SKM-1 (cell line): ENCODE results near the gene XPO1.
"Not testable (repeated sequence)": the region's sequence is repeated elsewhere in the genome, so short reads cannot be mapped to it uniquely, and the experiment has no call there.

ENCODE experiments used
- DNase-seq: peaks from one replicate; lab custom pipeline; 2025; ENCODE audit not compliant: unreplicated experiment; lab: John Stamatoyannopoulos, UW

Gene XPO1

GRCh38 chr2:61538200-61538919, at the start of gene XPO1:
Gene XPO1 (minus strand): TSS chr2:61538356. CDS start chr2:61533897, 4,459 bp downstream.
- DNase-seq: peak; percentile 100

DNA sequence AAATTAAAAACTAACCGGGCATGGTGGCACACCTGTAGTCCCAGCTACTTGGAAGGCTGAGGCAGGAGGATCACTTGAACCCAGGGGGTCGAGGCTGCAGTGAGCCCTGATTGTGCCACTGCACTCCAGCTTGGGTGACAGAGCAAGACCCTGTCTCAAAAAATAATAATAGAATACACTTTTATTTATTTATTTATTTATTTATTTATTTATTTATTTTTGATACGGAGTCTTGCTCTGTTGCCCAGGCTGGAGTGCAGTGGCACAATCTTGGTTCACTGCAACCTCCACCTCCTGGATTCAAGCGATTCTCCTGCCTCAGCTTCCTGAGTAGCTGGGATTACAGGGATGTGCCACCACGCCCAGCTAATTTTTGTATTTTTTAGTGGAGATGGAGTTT, 48.8 kb upstream of the XPO1 start:
- DNase-seq: not testable (repeated sequence)

- DNase-seq: no peak
These were observed 47.2 kb upstream of the XPO1 start for GRCh38 chr2:61585383-61585782.

DNA sequence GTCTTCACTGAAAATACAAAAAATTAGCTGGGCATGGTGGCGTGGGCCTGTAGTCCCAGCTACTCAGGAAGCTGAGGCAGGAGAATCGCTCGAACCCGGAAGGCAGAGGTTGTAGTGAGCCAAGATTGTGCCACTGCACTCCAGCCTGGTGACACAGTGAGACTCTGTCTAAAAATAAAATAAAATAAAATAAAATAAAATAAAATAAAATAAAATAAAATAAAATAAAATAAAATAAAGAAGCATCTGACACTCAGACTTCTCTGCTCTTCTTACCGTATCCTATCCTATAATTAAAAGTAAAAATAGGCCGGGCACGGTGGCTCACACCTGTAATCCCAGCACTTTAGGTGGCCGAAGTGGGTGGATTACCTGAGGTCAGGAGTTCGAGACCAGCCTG, 46.2 kb upstream of the XPO1 start:
- not testable (repeated sequence) for DNase-seq

DNA sequence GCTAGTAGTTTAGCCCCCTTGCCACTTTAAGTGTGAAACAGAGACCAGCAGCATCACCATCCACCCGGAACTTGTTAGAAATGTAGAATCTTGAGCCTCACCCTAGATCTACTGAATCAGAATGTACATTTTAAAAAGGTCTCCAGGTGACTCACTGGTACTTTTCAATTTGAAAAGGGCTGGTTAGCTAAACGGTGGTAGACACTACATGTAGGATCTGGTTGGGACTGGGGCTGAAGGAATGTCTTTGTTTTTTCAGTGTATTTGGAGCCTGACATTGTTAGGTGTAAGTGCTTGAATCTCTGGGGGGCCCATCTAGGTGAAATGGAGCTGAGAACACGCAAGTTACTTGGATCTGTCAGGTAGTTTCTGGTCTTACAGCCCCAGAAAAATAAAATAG, 44.0 kb upstream of the XPO1 start:
- DNase-seq: no peak

- no peak for DNase-seq
These were observed 43.6 kb upstream of the XPO1 start for GRCh38 chr2:61581716-61582115.

DNA sequence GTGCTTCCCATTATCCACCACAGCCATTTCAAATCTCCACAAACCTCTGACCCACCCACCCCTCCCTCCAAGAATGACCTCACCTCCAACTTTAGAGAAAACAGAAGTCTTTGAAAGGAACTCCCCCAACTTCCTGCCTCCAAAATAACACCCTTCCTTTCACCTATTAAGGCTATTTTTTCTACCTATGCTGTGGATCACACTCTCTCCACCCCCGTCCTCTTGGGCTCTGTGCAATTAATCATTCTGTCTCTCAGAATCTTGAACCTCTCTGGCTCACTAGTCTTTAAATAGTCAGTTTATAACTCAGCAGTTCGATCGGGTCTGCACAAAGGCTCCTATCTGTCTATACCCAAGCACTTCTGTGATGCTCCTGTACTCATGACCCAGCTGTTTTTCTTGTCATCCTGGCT, 37.3 kb upstream of the XPO1 start:
- peak; percentile 55 for DNase-seq

- no peak for DNase-seq
These were observed 28.4 kb upstream of the XPO1 start for GRCh38 chr2:61566566-61566965.

DNA sequence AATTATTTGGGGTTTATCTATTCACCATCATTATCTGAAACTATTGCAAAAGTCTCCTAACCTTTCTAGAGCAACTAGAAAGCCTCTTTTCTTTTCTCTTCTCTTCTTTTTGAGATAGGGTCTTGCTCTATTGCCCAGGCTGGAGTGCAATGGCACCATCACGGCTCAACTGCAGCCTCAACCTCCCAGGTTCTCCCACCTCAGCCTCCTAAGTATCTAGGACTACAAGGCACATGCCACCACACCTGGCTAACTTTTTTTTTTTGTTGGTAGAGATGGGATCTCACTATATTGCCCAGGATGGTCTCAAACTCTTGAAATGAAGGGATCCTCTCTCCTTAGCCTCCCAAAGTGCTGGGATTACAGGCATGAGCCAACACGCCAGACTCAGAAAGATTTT, 24.5 kb upstream of the XPO1 start:
- no peak for DNase-seq

DNA sequence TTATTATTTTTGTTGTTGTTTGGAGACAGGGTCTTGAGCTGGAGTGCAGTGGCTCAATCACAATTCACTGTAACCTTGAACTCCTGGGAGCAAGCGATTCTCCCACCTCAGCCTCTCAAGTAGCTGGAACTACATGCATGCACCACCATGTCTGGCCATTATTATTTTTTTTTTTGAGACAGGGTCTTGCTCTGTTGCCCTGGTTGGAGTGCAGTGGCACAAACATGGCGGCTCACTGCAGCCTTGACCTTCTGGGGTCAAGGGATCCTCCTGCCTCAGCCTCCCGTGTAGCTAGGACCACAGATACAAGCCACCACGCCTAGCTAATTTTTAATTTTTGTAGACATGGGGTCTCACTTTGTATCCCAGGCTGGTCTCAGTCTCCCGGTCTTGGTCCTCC, 20.0 kb upstream of the XPO1 start:
- no peak for DNase-seq

DNA sequence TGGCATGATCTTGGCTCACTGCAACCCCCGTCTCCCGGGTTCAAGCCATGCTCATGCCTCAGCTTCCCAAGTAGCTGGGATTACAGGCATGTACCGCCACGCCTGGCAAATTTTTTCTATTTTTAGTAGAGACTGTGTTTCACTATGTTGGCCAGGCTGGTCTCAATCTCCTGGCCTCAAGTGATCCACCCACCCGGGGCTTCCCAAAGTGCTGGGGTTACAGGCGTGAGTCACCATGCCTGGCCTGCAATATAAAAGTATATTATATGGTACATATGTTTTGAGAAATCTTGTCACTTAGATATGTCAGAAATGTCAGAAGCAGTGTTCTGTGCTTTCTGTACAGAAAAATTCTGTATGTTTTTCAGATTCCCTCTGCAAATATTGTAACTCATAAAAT, 19.2 kb upstream of the XPO1 start:
- no peak for DNase-seq

DNA sequence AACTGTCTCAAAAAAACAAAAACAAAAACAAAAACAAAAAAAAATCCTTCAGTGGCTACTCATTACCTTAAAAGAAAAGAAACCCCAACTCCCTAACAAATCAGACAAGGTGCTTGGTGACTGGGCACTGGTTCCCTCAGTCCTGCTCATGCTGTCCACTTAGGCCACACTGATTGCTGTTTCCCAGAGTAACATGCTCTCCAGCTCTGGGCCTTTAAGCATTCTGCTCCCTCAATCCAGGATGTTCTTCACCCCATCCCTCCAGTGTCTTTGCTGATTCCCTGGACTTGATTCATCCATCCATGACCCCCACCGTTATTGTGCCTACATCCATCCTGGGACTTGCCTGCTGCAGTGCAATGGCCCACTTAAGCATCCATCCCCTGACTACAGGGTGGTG, 16.4 kb upstream of the XPO1 start:
- DNase-seq: no peak

DNA sequence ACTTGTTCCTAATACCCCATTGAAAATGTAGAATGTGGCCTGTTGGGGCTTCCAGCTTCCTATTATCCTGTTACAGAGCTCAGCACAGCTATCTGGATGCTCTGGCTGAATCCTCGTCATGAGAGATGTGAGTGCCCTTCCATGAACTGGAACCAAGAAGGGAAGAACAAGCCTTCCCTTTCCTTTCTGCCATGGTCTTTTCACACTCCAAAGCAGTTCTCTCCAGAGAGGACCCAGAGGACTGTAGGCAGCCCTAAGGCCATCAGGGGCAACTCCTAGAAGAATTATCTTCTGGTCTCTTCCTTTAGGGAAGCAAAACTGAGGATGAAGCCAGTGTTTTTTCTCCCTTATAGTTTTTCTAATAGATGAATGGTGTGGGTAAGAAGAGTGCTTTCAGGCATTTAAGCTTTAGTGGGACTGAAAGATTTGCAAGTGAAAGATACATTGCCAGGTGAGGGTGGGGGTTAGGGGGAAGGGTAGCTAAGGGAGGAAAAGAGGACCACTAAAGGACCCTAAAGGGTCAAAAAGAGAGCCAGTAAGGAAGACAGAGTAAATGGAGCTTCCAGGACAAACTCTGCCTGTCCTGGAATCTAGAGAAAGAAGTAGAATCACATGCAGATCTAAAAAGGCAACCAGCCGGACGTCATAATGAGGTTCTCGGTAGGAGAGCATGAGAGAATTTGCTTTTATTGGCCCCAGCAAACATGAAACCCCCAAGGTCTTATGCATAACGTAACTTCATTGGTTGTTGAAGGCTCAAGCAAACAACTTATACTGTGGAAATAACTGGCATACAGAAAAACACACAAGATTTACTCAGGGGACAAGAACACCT, 12.4 kb upstream of the XPO1 start:
- no peak for DNase-seq

DNA sequence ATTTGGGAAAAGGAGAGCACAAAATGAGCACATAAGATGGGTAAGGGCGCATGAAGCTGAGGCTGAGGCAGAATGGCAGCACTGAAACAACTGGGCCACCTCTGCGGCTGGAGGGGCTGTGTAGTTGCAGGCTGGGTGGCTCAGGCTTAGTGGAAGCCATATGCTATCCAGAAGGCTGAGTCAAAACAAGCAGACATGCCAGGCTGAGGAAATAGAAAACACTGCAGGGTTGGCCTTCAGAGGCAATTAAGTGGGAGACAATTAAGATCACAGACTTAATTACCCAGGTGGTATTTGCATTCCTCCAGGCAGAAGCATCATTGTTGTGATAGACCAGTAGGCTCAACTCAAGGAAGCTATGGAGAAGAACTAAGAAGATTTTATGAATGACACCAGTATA, 11.4 kb upstream of the XPO1 start:
- no peak for DNase-seq

DNA sequence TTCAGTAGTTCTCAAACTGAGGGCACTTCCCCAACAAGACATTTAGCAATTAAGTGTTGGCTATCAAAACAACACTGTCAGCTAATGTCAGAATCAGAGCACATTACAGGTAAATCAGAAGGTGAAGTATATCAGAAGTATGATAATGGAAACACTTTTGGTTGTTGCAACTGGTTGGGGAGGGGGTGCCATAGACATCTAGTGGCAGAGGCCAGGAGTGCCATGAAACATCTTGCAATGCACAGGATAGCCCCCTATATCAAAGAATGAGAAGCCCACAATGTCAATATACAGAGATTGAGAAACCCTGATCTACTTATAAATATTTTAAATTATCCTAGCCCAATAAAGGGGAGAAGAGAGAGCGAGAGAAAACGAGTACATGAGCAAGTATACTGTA, 4.9 kb upstream of the XPO1 start:
- DNase-seq: no peak

DNA sequence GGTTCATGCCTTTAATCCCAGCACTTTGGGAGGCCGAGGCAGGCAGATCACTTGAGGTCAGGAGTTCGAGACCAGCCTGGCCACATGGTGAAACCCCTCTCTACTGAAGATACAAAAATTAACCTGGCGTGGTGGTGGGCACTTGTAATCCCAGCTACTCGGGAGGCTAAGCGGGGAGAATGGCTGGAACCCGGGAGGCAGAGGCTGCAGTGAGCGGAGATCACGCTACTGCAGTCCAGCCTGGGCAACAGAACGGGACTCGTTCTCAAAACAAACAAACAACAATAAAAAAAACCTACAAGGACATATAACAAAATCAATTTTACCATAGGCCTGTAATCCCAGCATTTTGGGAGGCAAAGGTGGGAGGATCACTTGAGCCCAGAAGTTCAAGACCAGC, 2.0 kb upstream of the XPO1 start:
- DNase-seq: not testable (repeated sequence)

- no peak for DNase-seq
These were observed 864 bp upstream of the XPO1 start for GRCh38 chr2:61538920-61539520.

DNA sequence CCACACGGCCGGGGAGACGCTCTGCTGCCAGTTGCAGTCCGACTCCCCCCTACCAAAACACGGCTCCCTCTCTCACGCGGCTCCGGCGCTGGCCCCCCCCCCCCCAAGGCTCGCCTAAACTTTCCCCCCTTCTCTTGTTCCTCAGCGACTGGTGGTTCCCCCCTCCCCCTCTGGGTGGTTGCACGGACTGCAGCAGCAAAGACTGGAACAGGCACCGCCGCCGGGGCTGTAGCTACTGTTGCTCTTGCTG, 281 bp downstream of the XPO1 start:
- DNase-seq: no peak

- DNase-seq: no peak
These were observed 743 bp downstream of the XPO1 start for GRCh38 chr2:61537277-61537949.

DNA sequence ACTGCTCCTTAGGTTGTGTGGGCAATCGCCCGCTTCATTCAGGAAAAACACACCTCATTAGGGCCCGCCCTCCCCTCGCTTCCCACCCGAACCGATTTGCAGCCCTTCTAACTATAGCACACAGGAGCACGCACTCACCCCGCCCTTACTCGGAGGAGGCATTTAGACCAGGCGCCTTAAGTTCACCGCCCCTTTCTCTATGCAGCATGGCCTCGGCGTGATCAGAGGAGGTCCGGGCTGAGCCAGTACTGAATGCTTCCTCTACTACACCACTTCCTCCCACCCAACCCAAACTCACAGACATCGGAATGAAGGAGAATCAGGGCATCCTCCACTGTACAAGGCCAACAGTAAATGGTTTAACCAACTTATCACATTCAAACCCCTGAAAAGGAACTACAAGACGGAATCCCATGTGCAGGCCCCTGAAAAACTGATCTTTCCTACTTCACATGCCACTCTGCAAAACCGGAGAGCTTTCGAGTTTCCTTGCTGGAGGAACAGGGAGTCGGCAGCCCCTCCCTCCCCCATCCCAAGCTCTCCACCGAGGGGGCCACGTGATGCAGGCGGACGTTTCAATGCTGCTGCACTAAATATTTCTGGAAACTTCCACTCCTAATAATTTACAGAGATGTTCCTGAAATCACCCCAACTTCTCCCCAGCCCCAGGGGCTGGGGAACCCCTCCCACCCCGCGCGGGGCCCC, 1.4 kb downstream of the XPO1 start:
- DNase-seq: peak; percentile 90

GRCh38 chr2:61536180-61536571, 2.0 kb downstream of the XPO1 start:
- DNase-seq: no peak
